Measurements from ENCODE around the gene CA5A.

CA5A gene

GRCh38 chr16:87838643-87839541, 97.4 kb downstream of the CA5A start:
- no peak for DNase-seq (ENCODE audit: low read depth in 2 of 2, low spot score in 1 of 2)
